ENCODE data around the gene EPHB2. TPM values are rescaled to one million over a fixed set of nuclear protein-coding genes. Genes with fewer than 3 reads are reported as not detected.

Gene EPHB2
- total and polyA plus RNA-seq, 2 donors (not counting 1 experiment from before 2014, with no cell fraction given): 0.07 to 0.39 TPM

- no peaks in the 10 kb centered on the region for H4K20me1 ChIP-seq (ENCODE audit: control insufficient read depth, insufficient read depth, low read length, poor library complexity, severe bottlenecking)
- H3K9me3 ChIP-seq (ENCODE audit: control extremely low read depth in 1 of 3, control insufficient read depth in 2 of 3, insufficient read depth in 1 of 3, low read length in 2 of 3): no peaks in the 10 kb centered on the region
- H3K9me3 Mint-ChIP-seq (ENCODE audit: insufficient read depth): no peaks in the 10 kb centered on the region
- no peak for TF ChIP-seq EZH2 (IDR thresholded peaks at IDR 0.05; ENCODE audit: borderline replicate concordance, insufficient read depth, low read depth, low read length, poor library complexity, severe bottlenecking)
- TF ChIP-seq CTCF (IDR thresholded peaks at IDR 0.05): no peak
- no peak overlapping the region for H3K4me3 Mint-ChIP-seq
- intact Hi-C loops (cut with micrococcal nuclease): no loop called here
- no peak overlapping the region for H3K9ac ChIP-seq (ENCODE audit: low read length)
- no peak for ATAC-seq (ENCODE audit: low read depth)
- 87% methylated on average over 16 of the region's 16 CpGs for WGBS (ENCODE audit: insufficient coverage)
- H2AFZ ChIP-seq (ENCODE audit: insufficient read depth, low read depth, low read length, poor library complexity, severe bottlenecking): no peak overlapping the region
- H3K4me2 ChIP-seq (replicated peaks; ENCODE audit: low read depth, low read length, poor library complexity, severe bottlenecking): no peak overlapping the region
- H3K27me3 ChIP-seq (replicated peaks in 1 of 4; ENCODE audit: control extremely low read depth in 1 of 4, control insufficient read depth in 3 of 4, insufficient read depth in 4 of 4, low read length in 3 of 4): no peaks in the 10 kb centered on the region
- H3K27ac ChIP-seq (ENCODE audit: low read length in 2 of 2): no peak overlapping the region
- no peaks in the 10 kb centered on the region for H3K36me3 ChIP-seq (replicated peaks in 1 of 2; ENCODE audit: control extremely low read depth in 1 of 2, control insufficient read depth in 1 of 2, extremely low read depth in 1 of 2, insufficient read depth in 2 of 2, low read length in 1 of 2)
- no peak overlapping the region for H3K27ac Mint-ChIP-seq
- H3K27me3 Mint-ChIP-seq: no peaks in the 10 kb centered on the region
- no peak for DNase-seq
- H3K4me3 ChIP-seq (ENCODE audit: control extremely low read depth in 1 of 5, extremely low read depth in 1 of 5, insufficient read depth in 1 of 5, low read depth in 2 of 5, low read length in 4 of 5): no peak overlapping the region
- no peaks in the 10 kb centered on the region for H3K79me2 ChIP-seq (ENCODE audit: control insufficient read depth, insufficient read depth, low read length)
- H3K4me1 Mint-ChIP-seq: no peaks in the 10 kb centered on the region
- POLR2A ChIA-PET: no interaction called here
- no peaks in the 10 kb centered on the region for H3K4me1 ChIP-seq (ENCODE audit: control insufficient read depth in 2 of 2, insufficient read depth in 2 of 2, low read length in 2 of 2)
- CTCF ChIA-PET: no interaction called here
These were observed 89.3 kb downstream of the EPHB2 start for GRCh38 chr1:22799971-22800370.

- Histone ChIP-seq H3K27me3 (replicated peaks in 1 of 4; ENCODE audit: control extremely low read depth in 1 of 4, control insufficient read depth in 3 of 4, insufficient read depth in 4 of 4, low read length in 3 of 4) (no peaks in the 10 kb centered on the region), H3K4me3 (ENCODE audit: control extremely low read depth in 1 of 5, extremely low read depth in 1 of 5, insufficient read depth in 1 of 5, low read depth in 2 of 5, low read length in 4 of 5) (no peak overlapping the region), H3K27ac (ENCODE audit: low read length in 2 of 2) (no peak overlapping the region), H3K4me2 (replicated peaks; ENCODE audit: low read depth, low read length, poor library complexity, severe bottlenecking) (no peak overlapping the region), H2AFZ (ENCODE audit: insufficient read depth, low read depth, low read length, poor library complexity, severe bottlenecking) (no peak overlapping the region), H3K79me2 (ENCODE audit: control insufficient read depth, insufficient read depth, low read length) (no peaks in the 10 kb centered on the region), H3K36me3 (replicated peaks in 1 of 2; ENCODE audit: control extremely low read depth in 1 of 2, control insufficient read depth in 1 of 2, extremely low read depth in 1 of 2, insufficient read depth in 2 of 2, low read length in 1 of 2) (no peaks in the 10 kb centered on the region), H3K4me1 (ENCODE audit: control insufficient read depth in 2 of 2, insufficient read depth in 2 of 2, low read length in 2 of 2) (no peaks in the 10 kb centered on the region), H3K9me3 (ENCODE audit: control extremely low read depth in 1 of 3, control insufficient read depth in 2 of 3, insufficient read depth in 1 of 3, low read length in 2 of 3) (no peaks in the 10 kb centered on the region), H3K9ac (ENCODE audit: low read length) (no peak overlapping the region), H4K20me1 (ENCODE audit: control insufficient read depth, insufficient read depth, low read length, poor library complexity, severe bottlenecking) (no peaks in the 10 kb centered on the region)
- ATAC-seq (ENCODE audit: low read depth) (no peak), DNase-seq (no peak)
- TF ChIP-seq CTCF (IDR thresholded peaks at IDR 0.05) (no peak), EZH2 (IDR thresholded peaks at IDR 0.05; ENCODE audit: borderline replicate concordance, insufficient read depth, low read depth, low read length, poor library complexity, severe bottlenecking) (no peak)
- ChIA-PET POLR2A (no interaction called here), CTCF (no interaction called here)
- H3K4me1 Mint-ChIP-seq: no peaks in the 10 kb centered on the region
- H3K27ac Mint-ChIP-seq: no peak overlapping the region
- WGBS (ENCODE audit: insufficient coverage): 86% methylated on average over 5 of the region's 8 CpGs
- intact Hi-C loops (cut with micrococcal nuclease): no loop called here
- H3K27me3 Mint-ChIP-seq: peaks cover 4% of the 10 kb centered on the region
- H3K9me3 Mint-ChIP-seq (ENCODE audit: insufficient read depth): no peaks in the 10 kb centered on the region
- H3K4me3 Mint-ChIP-seq: no peak overlapping the region
These were observed 90.0 kb downstream of the EPHB2 start for GRCh38 chr1:22800629-22801028.

All from B cell (primary cell).